Renal pelvis (tissue), 4 donors: ENCODE measurements around the gene CAMK1D. TPM values are rescaled to one million over a fixed set of nuclear protein-coding genes. Genes with fewer than 3 reads are reported as not detected.
A peak's percentile ranks its signal among the peaks of the same experiment; 100 is the strongest.

ENCODE experiments used
- DNase-seq: peaks from one replicate; pipeline ENCODE4 v3.0.0-alpha.2; 2013
- polyA plus RNA-seq, 3 donors: library from polyadenylated mRNA; unstranded; fragments of 120-200 nt; gene quantifications; one replicate each; pipeline ENCODE4 v1.2.1, GENCODE V29; 2013; ENCODE audit not compliant: insufficient read length in 3 of 3

CAMK1D gene
- polyA plus RNA-seq, 3 donors = 9.2 to 11.8 (median 10.6) TPM

- DNase-seq = no peak
These were observed 301.4 kb downstream of the CAMK1D start for GRCh38 chr10:12650538-12651298.

- DNase-seq = no peak
These were observed 306.6 kb downstream of the CAMK1D start for GRCh38 chr10:12655940-12656339.

GRCh38 chr10:12656518-12657142, 307.3 kb downstream of the CAMK1D start:
- peak; percentile 23 for DNase-seq

- DNase-seq = no peak
These were observed 308.1 kb downstream of the CAMK1D start for GRCh38 chr10:12657489-12657888.

GRCh38 chr10:12658526-12658925, 309.2 kb downstream of the CAMK1D start:
- no peak for DNase-seq

- DNase-seq = no peak
These were observed 310.4 kb downstream of the CAMK1D start for GRCh38 chr10:12659706-12660105.

- DNase-seq = no peak
These were observed 311.5 kb downstream of the CAMK1D start for GRCh38 chr10:12660812-12661211.

- DNase-seq = no peak
These were observed 312.3 kb downstream of the CAMK1D start for GRCh38 chr10:12661671-12662070.

GRCh38 chr10:12663863-12664262, 314.5 kb downstream of the CAMK1D start:
- DNase-seq = no peak

GRCh38 chr10:12665501-12665900, 316.2 kb downstream of the CAMK1D start:
- no peak for DNase-seq

- no peak for DNase-seq
These were observed 317.7 kb downstream of the CAMK1D start for GRCh38 chr10:12667052-12667451.

- no peak for DNase-seq
These were observed 319.3 kb downstream of the CAMK1D start for GRCh38 chr10:12668634-12669033.

GRCh38 chr10:12670004-12670403, 320.7 kb downstream of the CAMK1D start:
- no peak for DNase-seq

- no peak for DNase-seq
These were observed 325.8 kb downstream of the CAMK1D start for GRCh38 chr10:12675186-12675585.

- no peak for DNase-seq
These were observed 330.3 kb downstream of the CAMK1D start for GRCh38 chr10:12679636-12680035.

- DNase-seq = no peak
These were observed 331.9 kb downstream of the CAMK1D start for GRCh38 chr10:12681252-12681651.

- DNase-seq = no peak
These were observed 335.4 kb downstream of the CAMK1D start for GRCh38 chr10:12684784-12685183.

GRCh38 chr10:12685261-12686058, 336.1 kb downstream of the CAMK1D start:
- DNase-seq = no peak

GRCh38 chr10:12687996-12688395, 338.6 kb downstream of the CAMK1D start:
- DNase-seq = no peak

- no peak for DNase-seq
These were observed 340.5 kb downstream of the CAMK1D start for GRCh38 chr10:12689893-12690292.

GRCh38 chr10:12690525-12691126, 341.3 kb downstream of the CAMK1D start:
- peak; percentile 52 for DNase-seq

- no peak for DNase-seq
These were observed 342.2 kb downstream of the CAMK1D start for GRCh38 chr10:12691596-12691995.
